ENCODE measurements around the gene CYSTM1.

The CYSTM1 gene

GRCh38 chr5:140235791-140236551 lies 61.0 kb downstream of the CYSTM1 start:
- DNase-seq (ENCODE audit: low spot score in 2 of 2) (no peak), ATAC-seq (ENCODE audit: low read depth) (no peak)
- Mint-ChIP-seq H3K4me3 (no peak overlapping the region), H3K36me3 (no peaks in the 10 kb centered on the region), H3K9me3 (no peaks in the 10 kb centered on the region), H3K27me3 (no peaks in the 10 kb centered on the region), H3K27ac (no peak overlapping the region), H3K4me1 (no peaks in the 10 kb centered on the region)

DNA sequence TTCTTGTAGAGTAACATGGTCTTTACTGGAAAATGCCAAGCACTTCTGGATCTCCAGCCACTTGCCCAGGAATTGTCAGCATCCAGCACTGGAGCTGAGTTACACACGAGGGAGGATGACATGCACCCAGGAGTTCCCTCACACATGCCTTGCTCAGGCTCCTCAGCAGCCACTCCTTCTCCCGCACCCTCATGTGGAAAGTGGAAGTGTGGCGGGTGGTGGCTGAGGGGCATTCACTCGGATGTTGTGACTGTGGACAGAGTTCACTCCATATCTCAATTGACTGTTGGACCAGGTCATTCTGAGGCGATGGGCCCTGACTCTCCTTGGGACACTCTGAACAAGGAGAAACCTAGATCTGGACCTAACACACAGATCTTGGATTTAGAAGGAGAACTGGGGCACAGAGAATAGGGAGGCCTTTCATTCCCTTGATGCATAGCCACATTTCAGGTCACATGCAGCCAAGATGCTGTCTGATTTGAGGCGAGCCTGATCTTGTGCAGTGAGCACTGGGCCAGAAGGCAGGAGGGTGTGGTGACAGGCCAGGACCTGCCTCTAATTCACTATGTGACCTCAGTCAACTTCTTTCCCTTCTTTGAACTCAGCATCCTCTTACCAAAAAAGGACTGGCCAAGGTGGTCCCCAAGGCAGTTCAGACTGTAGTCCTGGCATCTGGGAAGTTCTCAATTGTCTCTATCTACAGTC lies 62.1 kb downstream of the CYSTM1 start:
- Mint-ChIP-seq H3K27me3 (no peaks in the 10 kb centered on the region), H3K27ac (no peak overlapping the region), H3K4me3 (no peak overlapping the region), H3K9me3 (no peaks in the 10 kb centered on the region), H3K4me1 (no peaks in the 10 kb centered on the region), H3K36me3 (no peaks in the 10 kb centered on the region)
- no peak for DNase-seq (ENCODE audit: low spot score in 2 of 2)
- ATAC-seq (ENCODE audit: low read depth): no peak

GRCh38 chr5:140238756-140239155 lies 63.8 kb downstream of the CYSTM1 start:
- Mint-ChIP-seq H3K27me3 (no peaks in the 10 kb centered on the region), H3K9me3 (no peaks in the 10 kb centered on the region), H3K27ac (no peak overlapping the region), H3K36me3 (no peaks in the 10 kb centered on the region), H3K4me1 (no peaks in the 10 kb centered on the region), H3K4me3 (no peak overlapping the region)
- DNase-seq (ENCODE audit: low spot score in 2 of 2) (no peak), ATAC-seq (ENCODE audit: low read depth) (no peak)

GRCh38 chr5:140239461-140239860 lies 64.5 kb downstream of the CYSTM1 start:
- Mint-ChIP-seq H3K27ac (no peak overlapping the region), H3K36me3 (peaks cover 2% of the 10 kb centered on the region), H3K27me3 (no peaks in the 10 kb centered on the region), H3K9me3 (no peaks in the 10 kb centered on the region), H3K4me1 (peaks cover 2% of the 10 kb centered on the region), H3K4me3 (no peak overlapping the region)
- DNase-seq (ENCODE audit: low spot score in 2 of 2) (no peak), ATAC-seq (ENCODE audit: low read depth) (no peak)

- H3K27me3 Mint-ChIP-seq: no peaks in the 10 kb centered on the region
Observed at GRCh38 chr5:140239939-140240700, 65.1 kb downstream of the CYSTM1 start.

DNA sequence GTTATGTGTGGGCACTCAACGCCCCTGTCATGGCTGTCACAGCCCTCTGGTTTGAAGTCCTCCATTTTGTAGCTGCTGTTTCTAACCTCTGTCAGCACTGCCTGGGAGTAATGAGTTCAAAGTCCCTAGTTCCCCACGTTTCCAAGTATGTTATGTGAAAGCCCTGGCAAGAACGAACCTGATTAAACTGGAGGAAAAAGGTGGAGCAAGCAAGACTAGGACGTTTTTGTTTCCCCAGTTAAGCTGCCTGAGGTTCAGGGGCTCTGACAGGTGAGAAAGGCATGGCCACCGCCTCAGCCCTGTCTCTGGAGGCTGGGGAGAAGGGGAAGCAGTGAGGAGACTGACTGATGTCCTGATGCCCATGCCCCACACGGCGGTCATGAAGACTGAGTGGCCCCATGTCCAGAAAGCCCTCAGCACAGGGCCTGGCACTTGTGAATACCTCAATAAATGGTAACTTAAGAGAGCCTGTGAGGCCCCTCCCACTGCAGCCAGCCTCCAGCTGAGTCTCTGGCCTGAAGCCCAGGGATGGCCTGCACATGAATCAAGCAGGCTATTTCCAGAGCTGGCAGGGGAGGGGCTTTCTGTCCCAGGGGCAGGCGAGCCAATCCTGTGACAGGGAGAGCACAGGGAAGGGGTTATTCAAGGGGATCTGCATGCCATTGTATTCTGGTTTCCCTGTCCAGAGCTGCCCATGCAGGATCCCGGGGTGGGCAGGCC lies 66.2 kb downstream of the CYSTM1 start:
- ATAC-seq (ENCODE audit: low read depth) (no peak), DNase-seq (ENCODE audit: low spot score in 2 of 2) (no peak)
- Mint-ChIP-seq H3K27ac (no peak overlapping the region), H3K4me1 (peaks cover 14% of the 10 kb centered on the region), H3K36me3 (peaks cover 2% of the 10 kb centered on the region), H3K4me3 (no peak overlapping the region), H3K27me3 (no peaks in the 10 kb centered on the region), H3K9me3 (no peaks in the 10 kb centered on the region)

More at GRCh38 chr5:140239939-140240700, 65.1 kb downstream of the CYSTM1 start:
- no peak overlapping the region for H3K4me3 Mint-ChIP-seq
- no peaks in the 10 kb centered on the region for H3K9me3 Mint-ChIP-seq
- peaks cover 7% of the 10 kb centered on the region for H3K4me1 Mint-ChIP-seq
- peak; percentile 42 to 52 for DNase-seq (ENCODE audit: low spot score in 2 of 2)
- H3K27ac Mint-ChIP-seq: no peak overlapping the region
- H3K36me3 Mint-ChIP-seq: peaks cover 2% of the 10 kb centered on the region
- peak; percentile 72 for ATAC-seq (ENCODE audit: low read depth)

DNA sequence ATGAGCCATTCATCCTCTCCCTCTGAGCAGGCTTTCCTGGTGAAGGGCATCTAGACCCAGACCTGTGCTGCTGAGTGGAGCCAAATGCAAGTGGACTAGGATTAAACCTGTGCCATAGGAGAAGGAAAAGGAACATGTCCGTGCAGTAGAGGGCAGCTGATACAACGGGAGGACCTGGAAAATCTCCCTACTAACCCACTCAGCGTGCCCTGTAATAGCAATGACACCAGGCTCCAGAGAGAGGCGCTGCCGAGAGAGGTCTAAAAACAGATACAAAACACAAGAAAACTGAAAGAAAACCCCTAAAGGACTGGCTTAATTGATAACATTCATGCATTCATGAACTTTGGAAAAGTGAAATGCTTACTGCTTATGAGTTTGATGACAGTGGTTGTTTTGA lies 67.1 kb downstream of the CYSTM1 start:
- no peak overlapping the region for H3K27ac Mint-ChIP-seq
- no peaks in the 10 kb centered on the region for H3K27me3 Mint-ChIP-seq
- H3K9me3 Mint-ChIP-seq: no peaks in the 10 kb centered on the region

GRCh38 chr5:140242890-140243585 lies 68.0 kb downstream of the CYSTM1 start:
- no peaks in the 10 kb centered on the region for H3K9me3 Mint-ChIP-seq
- DNase-seq (ENCODE audit: low spot score in 2 of 2) (no peak), ATAC-seq (ENCODE audit: low read depth) (no peak)
- H3K4me3 Mint-ChIP-seq: no peak overlapping the region
- peaks cover 2% of the 10 kb centered on the region for H3K36me3 Mint-ChIP-seq
- H3K27ac Mint-ChIP-seq: no peak overlapping the region
- H3K27me3 Mint-ChIP-seq: no peaks in the 10 kb centered on the region
- H3K4me1 Mint-ChIP-seq: peaks cover 14% of the 10 kb centered on the region

More for the DNA sequence above, 67.1 kb downstream of the CYSTM1 start:
- H3K4me3 Mint-ChIP-seq: no peak overlapping the region
- peaks cover 14% of the 10 kb centered on the region for H3K4me1 Mint-ChIP-seq
- ATAC-seq (ENCODE audit: low read depth) (no peak), DNase-seq (ENCODE audit: low spot score in 2 of 2) (no peak)
- H3K36me3 Mint-ChIP-seq: peaks cover 2% of the 10 kb centered on the region

- H3K4me3 Mint-ChIP-seq: no peak overlapping the region
- H3K27ac Mint-ChIP-seq: no peak overlapping the region
- no peaks in the 10 kb centered on the region for H3K9me3 Mint-ChIP-seq
- H3K27me3 Mint-ChIP-seq: no peaks in the 10 kb centered on the region
- peaks cover 14% of the 10 kb centered on the region for H3K4me1 Mint-ChIP-seq
- DNase-seq (ENCODE audit: low spot score in 2 of 2) (no peak), ATAC-seq (ENCODE audit: low read depth) (no peak)
- peaks cover 2% of the 10 kb centered on the region for H3K36me3 Mint-ChIP-seq
Observed at GRCh38 chr5:140243706-140244250, 68.8 kb downstream of the CYSTM1 start.

DNA sequence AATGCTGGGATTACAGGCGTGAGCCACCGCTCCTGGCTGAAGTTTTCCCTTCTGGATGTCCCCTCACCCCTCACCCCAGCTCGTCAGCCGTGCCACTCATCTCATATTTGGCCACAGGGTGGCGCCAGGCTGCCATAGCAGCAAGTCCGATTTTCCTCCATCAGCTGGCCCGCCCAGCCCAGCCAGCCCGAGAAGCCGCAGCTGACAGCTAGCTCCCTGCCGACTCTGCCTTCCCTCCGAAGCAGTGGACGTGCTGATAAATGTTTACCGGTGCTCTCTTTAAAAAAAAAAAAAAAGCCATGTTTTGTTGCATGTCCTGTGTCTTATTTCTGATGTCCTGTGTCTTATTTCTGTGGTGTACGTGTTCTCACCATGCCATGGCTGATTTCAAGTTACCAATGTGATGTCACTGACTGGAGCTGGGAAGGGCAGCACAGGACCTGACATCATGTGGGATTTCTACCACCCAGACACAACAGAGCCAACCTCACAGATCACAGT lies 69.6 kb downstream of the CYSTM1 start:
- H3K27ac Mint-ChIP-seq: peak overlapping the region; percentile 12
- peaks cover 20% of the 10 kb centered on the region for H3K4me1 Mint-ChIP-seq
- no peak overlapping the region for H3K4me3 Mint-ChIP-seq
- no peaks in the 10 kb centered on the region for H3K9me3 Mint-ChIP-seq
- no peaks in the 10 kb centered on the region for H3K27me3 Mint-ChIP-seq
- peaks cover 2% of the 10 kb centered on the region for H3K36me3 Mint-ChIP-seq
- ATAC-seq (ENCODE audit: low read depth): peak; percentile 79
- peak; percentile 68 to 70 for DNase-seq (ENCODE audit: low spot score in 2 of 2)

- Mint-ChIP-seq H3K9me3 (no peaks in the 10 kb centered on the region), H3K27ac (peak overlapping the region; percentile 12), H3K4me1 (peaks cover 25% of the 10 kb centered on the region), H3K4me3 (no peak overlapping the region), H3K36me3 (peaks cover 4% of the 10 kb centered on the region), H3K27me3 (no peaks in the 10 kb centered on the region)
- no peak for DNase-seq (ENCODE audit: low spot score in 2 of 2)
- peak; percentile 57 for ATAC-seq (ENCODE audit: low read depth)
Observed at GRCh38 chr5:140245341-140245740, 70.4 kb downstream of the CYSTM1 start.

DNA sequence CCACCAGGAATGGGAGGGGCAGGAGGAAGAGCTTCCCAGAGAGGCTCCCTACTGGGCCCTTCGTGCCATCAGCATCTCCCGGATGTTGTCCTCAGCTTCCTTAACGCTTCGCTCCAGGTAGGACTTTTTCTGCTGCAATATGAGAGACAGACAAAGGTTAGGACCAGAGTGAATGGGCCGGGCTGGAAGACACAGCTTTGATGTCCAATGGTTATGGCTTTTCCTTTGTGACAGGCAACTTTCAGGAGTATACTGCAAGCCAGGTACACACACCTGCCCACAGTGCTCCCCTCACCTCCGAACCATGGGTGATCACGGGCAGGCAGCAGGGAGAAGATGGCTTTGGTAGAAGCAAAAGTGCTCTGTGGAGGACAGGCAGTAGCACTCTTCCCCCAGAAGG lies 70.9 kb downstream of the CYSTM1 start:
- H3K27ac Mint-ChIP-seq: peak overlapping the region; percentile 75
- peaks cover 4% of the 10 kb centered on the region for H3K36me3 Mint-ChIP-seq
- no peaks in the 10 kb centered on the region for H3K9me3 Mint-ChIP-seq
- H3K27me3 Mint-ChIP-seq: no peaks in the 10 kb centered on the region
- DNase-seq (ENCODE audit: low spot score in 2 of 2) (no peak), ATAC-seq (ENCODE audit: low read depth) (no peak)
- no peak overlapping the region for H3K4me3 Mint-ChIP-seq
- H3K4me1 Mint-ChIP-seq: peaks cover 28% of the 10 kb centered on the region

All from memory B cell (primary cell).